ENCODE measurements around the gene KDM2A. TPM values are rescaled to one million over a fixed set of nuclear protein-coding genes. Genes with fewer than 3 reads are reported as not detected.

KDM2A gene
- total RNA-seq, 6 experiments from 2014 or later: 23.8 to 37.1 (median 33.4) TPM

DNA sequence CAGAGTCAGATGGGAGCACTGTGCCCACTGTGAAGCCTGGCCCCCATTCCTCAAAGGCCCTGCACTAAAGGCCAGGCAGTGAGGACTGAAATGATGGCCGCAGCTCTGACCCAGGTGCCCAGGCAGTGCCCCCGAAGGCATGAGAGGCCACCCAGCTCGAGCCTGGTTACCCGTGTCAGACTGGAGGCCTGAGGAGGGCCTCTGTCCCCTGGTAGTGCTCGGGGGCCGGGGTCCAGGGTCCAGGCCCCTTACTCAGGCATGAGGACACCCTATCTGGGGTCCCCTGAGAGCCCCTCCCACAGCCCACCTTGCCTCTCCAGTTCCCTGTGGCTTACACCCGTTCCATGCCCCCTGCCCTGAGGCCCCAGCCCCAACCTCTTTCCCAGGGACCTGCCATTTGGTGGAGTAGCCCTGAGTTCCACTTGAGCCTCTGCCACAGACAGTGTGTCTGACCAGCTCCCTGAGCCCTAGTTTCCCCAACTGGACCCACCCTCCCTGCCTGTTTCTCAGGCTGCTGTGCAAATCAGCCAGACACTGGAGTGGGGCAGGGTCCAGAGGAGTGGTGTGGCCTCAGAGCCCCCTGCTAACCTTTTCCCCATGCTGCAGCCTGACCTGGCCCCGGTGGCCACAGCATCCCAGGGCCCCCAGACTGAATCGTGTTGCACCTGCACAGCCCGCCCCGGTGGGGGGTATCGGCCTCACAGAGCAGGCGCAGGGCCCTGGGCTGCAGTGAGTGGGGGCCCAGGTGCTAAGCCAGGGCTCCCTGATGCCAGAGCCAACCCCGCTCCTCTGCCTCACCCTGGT lies 159.3 kb downstream of the KDM2A start:
- TF ChIP-seq, protein P1, sequence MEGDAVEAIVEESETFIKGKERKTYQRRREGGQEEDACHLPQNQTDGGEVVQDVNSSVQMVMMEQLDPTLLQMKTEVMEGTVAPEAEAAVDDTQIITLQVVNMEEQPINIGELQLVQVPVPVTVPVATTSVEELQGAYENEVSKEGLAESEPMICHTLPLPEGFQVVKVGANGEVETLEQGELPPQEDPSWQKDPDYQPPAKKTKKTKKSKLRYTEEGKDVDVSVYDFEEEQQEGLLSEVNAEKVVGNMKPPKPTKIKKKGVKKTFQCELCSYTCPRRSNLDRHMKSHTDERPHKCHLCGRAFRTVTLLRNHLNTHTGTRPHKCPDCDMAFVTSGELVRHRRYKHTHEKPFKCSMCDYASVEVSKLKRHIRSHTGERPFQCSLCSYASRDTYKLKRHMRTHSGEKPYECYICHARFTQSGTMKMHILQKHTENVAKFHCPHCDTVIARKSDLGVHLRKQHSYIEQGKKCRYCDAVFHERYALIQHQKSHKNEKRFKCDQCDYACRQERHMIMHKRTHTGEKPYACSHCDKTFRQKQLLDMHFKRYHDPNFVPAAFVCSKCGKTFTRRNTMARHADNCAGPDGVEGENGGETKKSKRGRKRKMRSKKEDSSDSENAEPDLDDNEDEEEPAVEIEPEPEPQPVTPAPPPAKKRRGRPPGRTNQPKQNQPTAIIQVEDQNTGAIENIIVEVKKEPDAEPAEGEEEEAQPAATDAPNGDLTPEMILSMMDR (IDR thresholded peaks at IDR 0.05): no peak
- no peak for TF ChIP-seq POLR2A (IDR thresholded peaks at IDR 0.05)
- no peak for ATAC-seq
- Histone ChIP-seq H3K27me3 (no peaks in the 10 kb centered on the region), H3K4me3 (no peak overlapping the region), H3K4me1 (peaks cover 0 to 29% (median 0%) of the 10 kb centered on the region in 4 donors), H3K9me3 (no peaks in the 10 kb centered on the region), H3K36me3 (peaks cover 0 to 45% (median 17%) of the 10 kb centered on the region in 4 donors), H3K27ac (peak overlapping the region; percentile 26 to 81 (median 62))
- DNase-seq: peak; percentile 21 to 56 (median 47)
- intact Hi-C loops (cut with DNase I): loop anchor here in 1 of 2 donors (10.0 kb wide), 1 partner anchor 106 kb away; no protein-coding TSS in a partner anchor
- WGBS (ENCODE audit: insufficient coverage, low coverage, low lambda C conversion rate, missing lambda C conversion rate): 17% methylated on average over 1 of the region's 14 CpGs

DNA sequence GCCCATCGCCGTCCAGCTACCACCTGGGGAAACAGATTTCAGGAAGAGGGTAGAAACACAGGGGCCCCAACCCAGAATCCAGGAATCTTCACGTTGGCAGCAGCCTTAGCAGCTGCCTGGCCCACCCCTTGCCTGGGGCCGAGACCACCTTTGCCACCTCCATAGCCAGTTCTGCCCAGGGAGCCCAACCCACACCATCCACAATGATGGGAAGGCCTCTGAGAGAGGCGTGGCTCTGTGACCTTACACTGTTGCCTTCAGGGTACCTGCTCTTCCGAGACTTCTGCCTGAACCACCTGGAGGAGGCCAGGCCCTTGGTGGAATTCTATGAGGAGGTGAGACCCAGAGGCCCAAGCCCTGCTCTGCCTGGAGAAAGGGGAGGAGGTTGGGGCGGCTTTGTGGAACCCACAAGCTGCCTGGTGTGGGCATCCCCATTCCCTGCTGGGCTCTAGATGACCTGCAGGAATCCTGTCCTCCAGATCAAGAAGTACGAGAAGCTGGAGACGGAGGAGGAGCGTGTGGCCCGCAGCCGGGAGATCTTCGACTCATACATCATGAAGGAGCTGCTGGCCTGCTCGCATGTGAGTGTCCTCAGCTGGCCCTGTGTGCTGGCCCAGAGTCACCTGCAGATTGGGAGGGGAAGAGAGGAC lies 160.0 kb downstream of the KDM2A start:
- no peak for TF ChIP-seq POLR2A (IDR thresholded peaks at IDR 0.05)
- TF ChIP-seq, protein P1 (IDR thresholded peaks at IDR 0.05): no peak
- Histone ChIP-seq H3K9me3 (no peaks in the 10 kb centered on the region), H3K27ac (peak overlapping the region in 2 of 3 donors; percentile 62 to 81), H3K4me1 (peaks cover 0 to 23% (median 0%) of the 10 kb centered on the region in 4 donors), H3K36me3 (peaks cover 0 to 53% (median 21%) of the 10 kb centered on the region in 4 donors), H3K4me3 (no peak overlapping the region), H3K27me3 (no peaks in the 10 kb centered on the region)
- intact Hi-C loops (cut with DNase I): loop anchor here in 1 of 2 donors (10.0 kb wide), 1 partner anchor 106 kb away; no protein-coding TSS in a partner anchor
- WGBS (ENCODE audit: insufficient coverage, low coverage, low lambda C conversion rate, missing lambda C conversion rate): 55% methylated on average over 4 of the region's 14 CpGs
- ATAC-seq: no peak
- peak; percentile 23 to 50 (median 48) for DNase-seq

- Histone ChIP-seq H3K4me3 (no peak overlapping the region), H3K9me3 (no peaks in the 10 kb centered on the region), H3K27ac (peak overlapping the region in 2 of 3 donors; percentile 62 to 81), H3K36me3 (peaks cover 0 to 60% (median 25%) of the 10 kb centered on the region in 4 donors), H3K4me1 (peaks cover 0 to 23% (median 0%) of the 10 kb centered on the region in 4 donors), H3K27me3 (no peaks in the 10 kb centered on the region)
- peak; percentile 21 to 50 (median 48) for DNase-seq
- TF ChIP-seq POLR2A (IDR thresholded peaks at IDR 0.05): no peak
- TF ChIP-seq, protein P1 (IDR thresholded peaks at IDR 0.05): no peak
- 72% methylated on average over 2 of the region's 17 CpGs for WGBS (ENCODE audit: insufficient coverage, low coverage, low lambda C conversion rate, missing lambda C conversion rate)
- ATAC-seq: no peak
- intact Hi-C loops (cut with DNase I): loop anchor here in 1 of 2 donors (10.0 kb wide), 1 partner anchor 105 kb away; no protein-coding TSS in a partner anchor
These were observed 160.7 kb downstream of the KDM2A start for GRCh38 chr11:67279589-67280340.

- H3K4me1 ChIP-seq: peaks cover 0 to 23% (median 0%) of the 10 kb centered on the region in 4 donors
- H3K4me3 ChIP-seq: no peak overlapping the region
- no peaks in the 10 kb centered on the region for H3K27me3 ChIP-seq
- H3K36me3 ChIP-seq: peaks cover 0 to 66% (median 30%) of the 10 kb centered on the region in 4 donors
- intact Hi-C loops (cut with DNase I): no loop called here
- 50% methylated on average over 8 of the region's 13 CpGs for WGBS (ENCODE audit: insufficient coverage, low coverage, low lambda C conversion rate, missing lambda C conversion rate)
- H3K9me3 ChIP-seq: no peaks in the 10 kb centered on the region
- H3K27ac ChIP-seq: peak overlapping the region in 1 of 3 donors; percentile 81
- DNase-seq: peak; percentile 20 to 43 (median 40)
- TF ChIP-seq, protein P1 (IDR thresholded peaks at IDR 0.05): no peak
- TF ChIP-seq POLR2A (IDR thresholded peaks at IDR 0.05): no peak
- no peak for ATAC-seq
These were observed 161.3 kb downstream of the KDM2A start for GRCh38 chr11:67280341-67280787.
